Lower leg skin (tissue), 4 donors: ENCODE results near the gene SLC25A13. TPM values are rescaled to one million over a fixed set of nuclear protein-coding genes. Genes with fewer than 3 reads are reported as not detected.
"Not testable (repeated sequence)": the region's sequence is repeated elsewhere in the genome, so short reads cannot be mapped to it uniquely, and the experiment has no call there.

Experiments
- DNase-seq, 2 donors: peaks; one replicate each; pipeline ENCODE4 v3.0.0-alpha.2; 2019; ENCODE audit warnings: low spot score in 2 of 2
- H3K4me3 ChIP-seq: fragments of 200-600 bp; sonication (generic); 2 replicates; pipeline ENCODE4 v1.5.1; 2017; ENCODE audit warnings: mild to moderate bottlenecking, low read depth; ENCODE audit not compliant: poor library complexity, severe bottlenecking
- CTCF ChIP-seq, 3 donors: fragments of 450-650 bp; IDR thresholded peaks; one replicate each; pipeline ENCODE4 v1.5.1; 2016; ENCODE audit warnings: antibody characterized with exemption in 3 of 3, mild to moderate bottlenecking in 3 of 3, moderate library complexity in 2 of 3
- POLR2A ChIP-seq, 2 donors: fragments of 450-650 bp; IDR thresholded peaks; one replicate each; pipeline ENCODE4 v1.6.1; 2016 to 2017; ENCODE audit warnings: antibody characterized with exemption in 2 of 2, mild to moderate bottlenecking in 1 of 2, moderate library complexity in 1 of 2
- WGBS, 2 donors: methylation state at CpG; one replicate each; pipeline ENCODE4 v1.1.5; 2018; 5-methylcytosine and 5-hydroxymethylcytosine counted together
- intact Hi-C: fragments of 100-400 bp; cut with DNase I; formaldehyde crosslinking; loops from one replicate; pipeline ENCODE4 v1.15.0; 2023; ENCODE audit warnings: low total_unique reads
- total RNA-seq, 4 donors: library from RNA; depleted of rRNA; stranded (reverse); fragments of >200 nt; gene quantifications; one replicate each; pipeline ENCODE4 v1.1.0, GENCODE V29; 2016

SLC25A13 gene
- total RNA-seq, 4 donors from 2014 or later = 28.5 to 39.8 (median 33.0) TPM

GRCh38 chr7:96328016-96328415 lies 6.1 kb upstream of the SLC25A13 start:
- DNase-seq = no peak
- intact Hi-C loops = no loop called here
- no peak for TF ChIP-seq POLR2A (IDR thresholded peaks at IDR 0.05)
- TF ChIP-seq CTCF (IDR thresholded peaks at IDR 0.05) = no peak
- WGBS, 2 donors = 50 to 69% methylated on average over 1 of the region's 1 CpG
- H3K4me3 ChIP-seq = no peak overlapping the region

GRCh38 chr7:96327429-96327828 lies 5.5 kb upstream of the SLC25A13 start:
- intact Hi-C loops = no loop called here
- WGBS, 2 donors = 55 to 61% methylated on average over 3 of the region's 3 CpGs
- no peak for TF ChIP-seq POLR2A (IDR thresholded peaks at IDR 0.05)
- DNase-seq = no peak
- no peak overlapping the region for H3K4me3 ChIP-seq

GRCh38 chr7:96326752-96327151 lies 4.9 kb upstream of the SLC25A13 start:
- H3K4me3 ChIP-seq, DNase-seq, intact Hi-C loops: not testable (repeated sequence)
- WGBS, 2 donors = 62 to 76% methylated on average over 2 of the region's 2 CpGs

GRCh38 chr7:96322847-96323461 lies 1.1 kb upstream of the SLC25A13 start:
- TF ChIP-seq CTCF (IDR thresholded peaks at IDR 0.05) = no peak
- TF ChIP-seq POLR2A (IDR thresholded peaks at IDR 0.05) = no peak
- intact Hi-C loops = no loop called here
- WGBS, 2 donors = 75 to 76% methylated on average over 7 of the region's 7 CpGs
- no peak for DNase-seq
- H3K4me3 ChIP-seq = no peak overlapping the region

- no peak for TF ChIP-seq POLR2A (IDR thresholded peaks at IDR 0.05)
- no peak for TF ChIP-seq CTCF (IDR thresholded peaks at IDR 0.05)
- DNase-seq = no peak
- 20 to 23% methylated on average over 9 of the region's 9 CpGs for WGBS, 2 donors
- H3K4me3 ChIP-seq = peak overlapping the region; percentile 80
- intact Hi-C loops = no loop called here
Measured at GRCh38 chr7:96322373-96322695, 436 bp upstream of the SLC25A13 start.

- TF ChIP-seq POLR2A (IDR thresholded peaks at IDR 0.05) = peak in 1 of 2 donors; percentile 18
- TF ChIP-seq CTCF (IDR thresholded peaks at IDR 0.05) = no peak
- intact Hi-C loops = no loop called here
- 0 to 1% methylated on average over 15 of the region's 22 CpGs for WGBS, 2 donors
- H3K4me3 ChIP-seq = peak overlapping the region; percentile 80
- DNase-seq = peak; percentile 90 to 97
Measured at GRCh38 chr7:96321031-96321657, 754 bp downstream of the SLC25A13 start.

GRCh38 chr7:96320442-96320841 lies 1.5 kb downstream of the SLC25A13 start:
- no peak for DNase-seq
- TF ChIP-seq POLR2A (IDR thresholded peaks at IDR 0.05) (no peak), CTCF (IDR thresholded peaks at IDR 0.05) (no peak)
- no peak overlapping the region for H3K4me3 ChIP-seq
- intact Hi-C loops = no loop called here
- 12 to 22% methylated on average over 2 of the region's 2 CpGs for WGBS, 2 donors
